Activated CD4-positive, alpha-beta memory T cell treated with anti-CD3 and anti-CD28 coated beads for 36 hours (primary cell): ENCODE data around the gene SPHK1. TPM values are rescaled to one million over a fixed set of nuclear protein-coding genes. Genes with fewer than 3 reads are reported as not detected.
"Not testable (repeated sequence)": the region's sequence is repeated elsewhere in the genome, so short reads cannot be mapped to it uniquely, and the experiment has no call there.

ENCODE experiments used
- CTCF ChIA-PET: fragments of 350-600 bp; sonication (Branson Sonifier 250); formaldehyde crosslinking; loops from one replicate; lab custom pipeline; 2021; ENCODE audit warnings: antibody characterized with exemption, inconsistent platforms; lab: Charles Lee
- POLR2A ChIA-PET: fragments of 350-600 bp; sonication (Branson Sonifier 250); formaldehyde crosslinking; loops from one replicate; lab custom pipeline; 2021; ENCODE audit warnings: antibody characterized with exemption; lab: Charles Lee
- DNase-seq: peaks from one replicate; pipeline ENCODE4 v3.0.0-alpha.2; 2020
- H3K27ac Mint-ChIP-seq: one replicate; pipeline ENCODE4 v1.8.0; 2021; ENCODE audit warnings: mixed read lengths
- H3K27me3 Mint-ChIP-seq: one replicate; pipeline ENCODE4 v1.8.0; 2021; ENCODE audit warnings: mixed read lengths
- H3K36me3 Mint-ChIP-seq: one replicate; pipeline ENCODE4 v1.8.0; 2021; ENCODE audit warnings: mixed read lengths
- H3K4me1 Mint-ChIP-seq: one replicate; pipeline ENCODE4 v1.8.0; 2021; ENCODE audit warnings: low read depth, mixed read lengths
- H3K4me3 Mint-ChIP-seq: one replicate; pipeline ENCODE4 v1.8.0; 2021; ENCODE audit warnings: mild to moderate bottlenecking, mixed read lengths
- H3K9me3 Mint-ChIP-seq: one replicate; pipeline ENCODE4 v1.8.0; 2021; ENCODE audit warnings: mixed read lengths
- intact Hi-C: fragments of 100-400 bp; cut with micrococcal nuclease; formaldehyde crosslinking; loops from one replicate; pipeline ENCODE4 v1.15.1; 2023
- total RNA-seq, 2 experiments: library from RNA; stranded (reverse); gene quantifications; one replicate each; pipeline ENCODE4 v1.2.3, GENCODE V29; 2021

SPHK1 gene
- total RNA-seq: 10 to 100 TPM in 1 of 2 experiments, 1 to 10 TPM in 1; 9.9 to 11.4 TPM

DNA sequence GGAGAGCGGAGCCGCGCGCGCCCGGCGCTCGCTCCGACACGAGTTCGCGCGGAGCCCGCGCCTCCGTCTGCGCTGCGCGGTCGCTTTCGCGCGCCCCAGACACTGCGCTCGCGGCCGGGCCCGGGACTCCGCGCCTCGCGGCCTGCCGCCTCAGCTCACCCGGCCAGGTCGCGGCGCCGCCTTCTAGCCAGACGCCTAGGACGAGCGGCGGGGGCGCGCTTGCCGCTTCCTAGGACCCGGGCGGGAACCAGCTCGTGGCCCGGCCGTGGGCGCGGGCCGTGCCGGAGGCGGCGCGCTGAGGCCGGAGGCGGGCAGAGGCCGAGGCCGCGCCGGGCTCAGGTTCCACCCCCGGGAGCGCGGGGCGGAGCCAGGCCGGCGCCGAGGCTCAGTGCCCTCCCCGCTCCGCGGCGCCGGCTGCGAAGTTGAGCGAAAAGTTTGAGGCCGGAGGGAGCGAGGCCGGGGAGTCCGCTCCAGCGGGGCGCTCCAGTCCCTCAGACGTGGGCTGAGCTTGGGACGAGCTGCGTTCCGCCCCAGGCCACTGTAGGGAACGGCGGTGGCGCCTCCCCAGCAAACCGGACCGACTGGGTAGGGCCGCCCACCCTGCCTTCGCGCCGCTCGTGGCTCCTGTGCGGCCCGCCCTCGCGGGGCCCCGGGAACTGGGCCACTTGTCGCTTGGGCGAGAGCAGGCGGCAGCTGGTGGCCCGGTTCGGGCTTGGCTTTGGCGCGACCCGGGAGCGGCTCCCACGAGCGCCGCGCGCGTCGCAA is at the start of gene SPHK1:
Gene SPHK1, plus strand, starts transcription at position 388 of the 765 bp plus-strand sequence. CDS start 1,036 bp downstream, outside the sequence.
- H3K36me3 Mint-ChIP-seq: no peaks in the 10 kb centered on the region
- intact Hi-C loops: loop anchor here (10.0 kb wide), 1 partner anchor 250 kb away; no protein-coding TSS in a partner anchor
- POLR2A ChIA-PET: interaction anchor here (0.6 to 3.6 kb wide), 5 partner anchors 31 to 316 kb away, joined by 3 to 26 read pairs (median 4); partner anchors contain the start of gene PRPSAP1
- peak within 1 kb of the TSS; percentile 85 for H3K27ac Mint-ChIP-seq
- H3K4me3 Mint-ChIP-seq: peak within 1 kb of the TSS; percentile 78
- peak; percentile 77 for DNase-seq
- CTCF ChIA-PET: interaction anchor here (0.6 to 8.6 kb wide), 30 partner anchors 8 to 1075 kb away, joined by 3 to 109 read pairs (median 4); partner anchors contain the start of genes PRPSAP1, ST6GALNAC2 and UBE2O
- H3K27me3 Mint-ChIP-seq: no peaks in the 10 kb centered on the region
- H3K4me1 Mint-ChIP-seq: peaks cover 8% of the 10 kb centered on the region
- H3K9me3 Mint-ChIP-seq: no peaks in the 10 kb centered on the region

GRCh38 chr17:76335716-76336381 is 48.6 kb upstream of the SPHK1 start:
- DNase-seq: no peak
- Mint-ChIP-seq H3K4me1 (peaks cover 3% of the 10 kb centered on the region), H3K4me3 (no peak overlapping the region), H3K9me3 (no peaks in the 10 kb centered on the region), H3K36me3 (peaks cover 6% of the 10 kb centered on the region), H3K27ac (no peak overlapping the region), H3K27me3 (no peaks in the 10 kb centered on the region)
- ChIA-PET POLR2A (no interaction called here), CTCF (interaction anchor here (1.7 kb wide), 1 partner anchor 62 kb away, joined by 8 read pairs; no protein-coding TSS in a partner anchor)
- intact Hi-C loops: no loop called here

DNA sequence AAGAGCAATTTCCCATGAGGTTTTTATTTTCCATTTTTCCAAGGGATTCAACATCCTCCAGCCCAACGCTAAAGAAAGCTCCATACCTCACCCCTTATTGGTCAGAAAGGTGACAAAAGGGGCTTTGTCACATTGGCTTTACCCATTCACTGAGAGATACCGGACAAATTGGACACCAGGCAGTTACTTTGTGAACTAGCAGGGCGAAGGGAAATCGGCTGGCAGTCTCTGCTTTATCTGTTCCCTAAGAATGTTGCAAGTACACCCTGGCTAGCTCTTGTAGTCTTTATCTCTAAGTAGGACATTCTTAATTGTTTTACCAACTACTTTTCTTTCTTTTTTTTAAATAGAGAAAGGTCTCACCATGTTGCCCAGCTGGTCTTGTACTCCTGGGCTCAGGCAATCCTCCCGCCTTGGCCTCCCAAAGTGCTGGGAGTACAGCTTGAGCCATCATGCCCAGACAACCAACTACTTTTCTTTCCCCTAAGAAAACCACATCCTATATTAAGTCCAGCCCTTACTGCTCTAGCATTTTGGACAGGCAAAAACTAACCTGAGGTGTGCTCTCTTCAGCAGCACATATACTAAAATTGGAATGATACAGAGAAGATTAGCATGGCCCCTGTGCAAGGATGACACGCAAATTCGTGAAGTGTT is 47.5 kb upstream of the SPHK1 start:
- intact Hi-C loops: no loop called here
- POLR2A ChIA-PET: no interaction called here
- peaks cover 6% of the 10 kb centered on the region for H3K36me3 Mint-ChIP-seq
- no peaks in the 10 kb centered on the region for H3K9me3 Mint-ChIP-seq
- H3K4me1 Mint-ChIP-seq: peaks cover 3% of the 10 kb centered on the region
- CTCF ChIA-PET: interaction anchor here (1.7 kb wide), 1 partner anchor 61 kb away, joined by 8 read pairs; no protein-coding TSS in a partner anchor
- DNase-seq: no peak
- H3K27ac Mint-ChIP-seq: no peak overlapping the region
- H3K27me3 Mint-ChIP-seq: no peaks in the 10 kb centered on the region
- no peak overlapping the region for H3K4me3 Mint-ChIP-seq

GRCh38 chr17:76337413-76337777 is 47.0 kb upstream of the SPHK1 start:
- H3K36me3 Mint-ChIP-seq: peaks cover 10% of the 10 kb centered on the region
- no peaks in the 10 kb centered on the region for H3K9me3 Mint-ChIP-seq
- H3K4me1 Mint-ChIP-seq: peaks cover 3% of the 10 kb centered on the region
- DNase-seq: no peak
- no peak overlapping the region for H3K4me3 Mint-ChIP-seq
- H3K27ac Mint-ChIP-seq: no peak overlapping the region
- H3K27me3 Mint-ChIP-seq: no peaks in the 10 kb centered on the region
- ChIA-PET POLR2A (no interaction called here), CTCF (interaction anchor here (1.0 to 3.3 kb wide), 2 partner anchors 48 to 60 kb away, joined by 4 to 14 read pairs; no protein-coding TSS in a partner anchor)
- intact Hi-C loops: no loop called here

- Mint-ChIP-seq H3K4me1 (peaks cover 3% of the 10 kb centered on the region), H3K27me3 (no peaks in the 10 kb centered on the region), H3K36me3 (peaks cover 15% of the 10 kb centered on the region), H3K9me3 (no peaks in the 10 kb centered on the region), H3K4me3 (no peak overlapping the region), H3K27ac (no peak overlapping the region)
- CTCF ChIA-PET: no interaction called here
- POLR2A ChIA-PET: no interaction called here
- no peak for DNase-seq
- intact Hi-C loops: no loop called here
Measured at GRCh38 chr17:76341301-76341700, 43.1 kb upstream of the SPHK1 start.

GRCh38 chr17:76343106-76343505 is 41.3 kb upstream of the SPHK1 start:
- intact Hi-C loops: no loop called here
- Mint-ChIP-seq H3K36me3 (peaks cover 24% of the 10 kb centered on the region), H3K27ac (no peak overlapping the region), H3K27me3 (no peaks in the 10 kb centered on the region), H3K4me3 (no peak overlapping the region), H3K4me1 (no peaks in the 10 kb centered on the region), H3K9me3 (no peaks in the 10 kb centered on the region)
- POLR2A ChIA-PET: no interaction called here
- no peak for DNase-seq
- CTCF ChIA-PET: interaction anchor here (0.6 to 0.9 kb wide), 2 partner anchors 54 to 66 kb away, joined by 3 read pairs; no protein-coding TSS in a partner anchor

DNA sequence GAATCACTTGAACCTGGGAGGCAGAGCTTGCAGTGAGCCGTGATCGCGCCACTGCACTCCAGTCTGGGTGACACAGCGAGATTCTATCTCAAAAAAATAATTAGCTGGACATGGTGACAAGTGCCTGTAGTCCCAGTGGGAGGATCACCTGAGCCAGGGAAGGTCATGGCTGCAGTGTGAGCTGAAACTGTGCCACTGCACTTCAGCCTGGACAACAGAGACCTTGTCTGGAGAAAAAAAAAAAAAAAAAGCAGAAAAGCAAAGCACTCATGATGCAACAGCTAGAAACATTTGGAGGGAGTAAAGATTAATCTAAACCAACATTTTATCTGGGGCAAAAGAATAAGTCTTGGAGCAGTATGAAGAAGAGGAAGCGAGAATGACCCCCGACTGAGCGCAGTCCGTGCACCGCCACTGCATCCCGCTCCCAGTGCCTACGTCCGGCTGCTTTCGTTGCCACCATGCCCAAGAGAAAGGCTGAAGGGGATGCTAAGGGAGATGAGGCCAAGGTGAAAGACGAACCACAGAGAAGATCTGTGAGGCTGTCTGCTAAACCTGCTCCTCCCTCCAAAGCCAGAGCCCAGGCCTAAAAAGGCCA is 38.9 kb upstream of the SPHK1 start:
- Mint-ChIP-seq H3K27me3 (no peaks in the 10 kb centered on the region), H3K4me3 (no peak overlapping the region), H3K36me3 (peaks cover 20% of the 10 kb centered on the region), H3K4me1 (no peaks in the 10 kb centered on the region), H3K9me3 (no peaks in the 10 kb centered on the region), H3K27ac (no peak overlapping the region)
- intact Hi-C loops: no loop called here
- no peak for DNase-seq
- POLR2A ChIA-PET: interaction anchor here (1.1 kb wide), 1 partner anchor 9 kb away, joined by 3 read pairs; no protein-coding TSS in a partner anchor
- CTCF ChIA-PET: no interaction called here

DNA sequence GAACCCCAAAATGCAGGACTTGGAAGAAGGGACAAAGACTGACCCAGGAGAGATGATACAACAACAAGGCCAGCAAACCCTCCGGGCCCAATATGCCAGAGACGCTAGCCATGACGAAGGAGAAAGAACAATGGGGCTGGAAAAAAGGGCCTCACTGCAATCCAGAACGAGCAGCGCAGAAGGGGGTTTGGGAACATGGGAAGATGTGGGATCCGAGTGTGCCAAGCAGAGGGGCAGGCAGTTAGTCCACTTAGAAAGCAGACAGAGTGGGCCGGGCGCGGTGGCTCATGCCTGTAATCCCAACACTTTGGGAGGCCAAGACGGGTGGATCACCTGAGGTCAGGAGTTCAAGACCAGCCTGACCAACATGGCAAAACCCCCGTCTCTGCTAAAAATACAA is 37.5 kb upstream of the SPHK1 start:
- H3K27me3 Mint-ChIP-seq, H3K27ac Mint-ChIP-seq, POLR2A ChIA-PET, H3K4me3 Mint-ChIP-seq, CTCF ChIA-PET, H3K4me1 Mint-ChIP-seq, DNase-seq, H3K9me3 Mint-ChIP-seq, intact Hi-C loops: not testable (repeated sequence)
- H3K36me3 Mint-ChIP-seq: peaks cover 17% of the 10 kb centered on the region

DNA sequence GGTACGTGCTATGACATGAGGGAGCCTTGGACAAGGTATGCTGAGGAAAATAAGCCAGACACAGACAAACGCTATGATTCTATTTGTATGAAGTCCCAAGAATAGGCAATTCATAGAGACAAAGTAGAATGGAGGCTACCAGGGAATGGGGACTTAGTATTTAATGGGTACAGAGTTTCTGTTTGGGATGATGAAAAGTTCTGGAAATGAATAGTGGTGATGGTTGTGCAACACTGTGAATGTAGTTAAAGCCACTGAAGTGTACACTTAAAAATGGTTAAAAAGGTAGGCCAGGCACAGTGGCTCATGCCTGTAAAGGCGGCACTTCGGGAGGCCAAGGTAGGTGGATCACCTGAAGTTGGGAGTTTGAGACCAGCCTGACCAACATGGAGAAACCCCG is 33.9 kb upstream of the SPHK1 start:
- H3K36me3 Mint-ChIP-seq: peaks cover 12% of the 10 kb centered on the region
- H3K9me3 Mint-ChIP-seq: no peaks in the 10 kb centered on the region
- CTCF ChIA-PET: interaction anchor here (8.4 kb wide), 1 partner anchor 34 kb away, joined by 97 read pairs; the partner anchor contains the start of gene SPHK1

DNA sequence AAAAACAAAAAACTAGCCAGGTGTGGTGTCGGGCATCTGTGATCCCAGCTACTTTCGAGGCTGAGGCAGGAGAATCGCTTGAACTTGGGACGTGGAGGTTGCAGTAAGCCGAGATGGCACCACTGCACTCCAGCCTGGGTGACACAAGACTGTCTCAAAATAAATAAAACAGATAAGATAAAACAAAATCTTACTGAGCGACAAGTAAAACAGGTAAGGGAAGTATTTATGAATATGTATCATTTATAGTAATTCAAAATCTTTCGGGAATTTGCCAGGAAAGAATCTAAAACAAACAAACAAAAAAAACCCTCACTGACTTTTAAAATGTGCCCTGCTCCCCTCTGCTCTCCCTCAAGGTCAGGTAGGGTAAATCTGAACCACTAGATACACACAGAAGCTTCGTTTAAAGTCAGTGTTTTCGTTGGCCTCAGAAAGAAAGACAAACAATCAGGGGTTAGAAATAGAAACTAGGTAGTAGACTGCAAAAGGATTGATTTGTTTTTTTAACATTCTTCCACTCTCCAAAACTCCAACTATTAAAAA is 32.8 kb upstream of the SPHK1 start:
- no peaks in the 10 kb centered on the region for H3K9me3 Mint-ChIP-seq
- CTCF ChIA-PET: interaction anchor here (0.8 to 8.4 kb wide), 5 partner anchors 33 to 57 kb away, joined by 4 to 97 read pairs (median 7); partner anchors contain the start of gene SPHK1
- peaks cover 18% of the 10 kb centered on the region for H3K4me1 Mint-ChIP-seq
- POLR2A ChIA-PET: no interaction called here
- no peak for DNase-seq
- H3K36me3 Mint-ChIP-seq: peaks cover 8% of the 10 kb centered on the region
- no peaks in the 10 kb centered on the region for H3K27me3 Mint-ChIP-seq
- no peak overlapping the region for H3K27ac Mint-ChIP-seq
- peak overlapping the region; percentile 20 for H3K4me3 Mint-ChIP-seq
- intact Hi-C loops: no loop called here

More for the DNA sequence above, 33.9 kb upstream of the SPHK1 start:
- Mint-ChIP-seq H3K27ac (no peak overlapping the region), H3K27me3 (no peaks in the 10 kb centered on the region), H3K4me3 (no peak overlapping the region), H3K4me1 (peaks cover 18% of the 10 kb centered on the region)
- POLR2A ChIA-PET: interaction anchor here (0.6 kb wide), 1 partner anchor 511 kb away, joined by 3 read pairs; no protein-coding TSS in a partner anchor
- no peak for DNase-seq
- intact Hi-C loops: no loop called here

DNA sequence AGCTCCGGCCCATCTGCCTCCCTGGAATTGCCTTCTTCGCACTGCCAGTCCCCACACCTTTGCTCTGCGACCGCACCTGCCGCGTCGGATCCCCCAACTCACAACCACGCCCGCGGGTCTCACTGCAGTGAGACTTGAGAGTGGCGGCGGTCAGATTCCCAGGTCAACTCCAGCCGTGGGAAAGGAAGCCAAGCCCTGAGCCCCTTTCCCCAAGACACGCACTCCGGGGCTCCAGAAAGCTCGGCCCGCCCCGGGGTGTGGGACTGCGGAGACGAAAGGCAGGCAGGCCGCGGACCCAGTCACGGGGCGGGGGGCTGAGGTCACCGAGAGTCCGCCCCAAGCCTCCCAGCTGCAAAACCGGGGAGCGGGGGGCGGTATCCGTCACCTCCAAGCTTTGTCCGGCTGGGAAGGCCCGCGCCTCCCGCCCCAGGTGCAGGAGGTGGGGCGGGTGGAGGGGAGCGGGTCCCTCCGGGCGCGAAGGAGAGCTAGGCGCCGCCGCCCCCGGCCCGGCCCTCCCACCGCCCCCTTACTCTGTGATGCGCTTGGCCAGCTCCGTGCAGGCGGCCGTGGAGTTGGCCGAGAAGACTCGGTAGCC is 31.3 kb upstream of the SPHK1 start:
- no peaks in the 10 kb centered on the region for H3K9me3 Mint-ChIP-seq
- peak; percentile 37 for DNase-seq
- POLR2A ChIA-PET: interaction anchor here (0.7 to 2.9 kb wide), 7 partner anchors 9 to 204 kb away, joined by 3 to 26 read pairs (median 3); partner anchors contain the start of gene SPHK1
- H3K4me3 Mint-ChIP-seq: peak overlapping the region; percentile 96
- CTCF ChIA-PET: interaction anchor here (1.0 to 8.4 kb wide), 12 partner anchors 10 to 338 kb away, joined by 3 to 97 read pairs (median 4); partner anchors contain the start of gene SPHK1
- intact Hi-C loops: no loop called here
- peaks cover 18% of the 10 kb centered on the region for H3K4me1 Mint-ChIP-seq
- no peaks in the 10 kb centered on the region for H3K36me3 Mint-ChIP-seq
- H3K27me3 Mint-ChIP-seq: no peaks in the 10 kb centered on the region
- peak overlapping the region; percentile 40 for H3K27ac Mint-ChIP-seq
